Iris pigment epithelial cell (primary cell): ENCODE data around the gene PAN2.
"Not testable (repeated sequence)": the region's sequence is repeated elsewhere in the genome, so short reads cannot be mapped to it uniquely, and the experiment has no call there.

Experiments used
- DNase-seq: peaks from one replicate; pipeline ENCODE4 v3.0.0-alpha.2; 2011; ENCODE audit warnings: low read depth

PAN2 gene, protein sequence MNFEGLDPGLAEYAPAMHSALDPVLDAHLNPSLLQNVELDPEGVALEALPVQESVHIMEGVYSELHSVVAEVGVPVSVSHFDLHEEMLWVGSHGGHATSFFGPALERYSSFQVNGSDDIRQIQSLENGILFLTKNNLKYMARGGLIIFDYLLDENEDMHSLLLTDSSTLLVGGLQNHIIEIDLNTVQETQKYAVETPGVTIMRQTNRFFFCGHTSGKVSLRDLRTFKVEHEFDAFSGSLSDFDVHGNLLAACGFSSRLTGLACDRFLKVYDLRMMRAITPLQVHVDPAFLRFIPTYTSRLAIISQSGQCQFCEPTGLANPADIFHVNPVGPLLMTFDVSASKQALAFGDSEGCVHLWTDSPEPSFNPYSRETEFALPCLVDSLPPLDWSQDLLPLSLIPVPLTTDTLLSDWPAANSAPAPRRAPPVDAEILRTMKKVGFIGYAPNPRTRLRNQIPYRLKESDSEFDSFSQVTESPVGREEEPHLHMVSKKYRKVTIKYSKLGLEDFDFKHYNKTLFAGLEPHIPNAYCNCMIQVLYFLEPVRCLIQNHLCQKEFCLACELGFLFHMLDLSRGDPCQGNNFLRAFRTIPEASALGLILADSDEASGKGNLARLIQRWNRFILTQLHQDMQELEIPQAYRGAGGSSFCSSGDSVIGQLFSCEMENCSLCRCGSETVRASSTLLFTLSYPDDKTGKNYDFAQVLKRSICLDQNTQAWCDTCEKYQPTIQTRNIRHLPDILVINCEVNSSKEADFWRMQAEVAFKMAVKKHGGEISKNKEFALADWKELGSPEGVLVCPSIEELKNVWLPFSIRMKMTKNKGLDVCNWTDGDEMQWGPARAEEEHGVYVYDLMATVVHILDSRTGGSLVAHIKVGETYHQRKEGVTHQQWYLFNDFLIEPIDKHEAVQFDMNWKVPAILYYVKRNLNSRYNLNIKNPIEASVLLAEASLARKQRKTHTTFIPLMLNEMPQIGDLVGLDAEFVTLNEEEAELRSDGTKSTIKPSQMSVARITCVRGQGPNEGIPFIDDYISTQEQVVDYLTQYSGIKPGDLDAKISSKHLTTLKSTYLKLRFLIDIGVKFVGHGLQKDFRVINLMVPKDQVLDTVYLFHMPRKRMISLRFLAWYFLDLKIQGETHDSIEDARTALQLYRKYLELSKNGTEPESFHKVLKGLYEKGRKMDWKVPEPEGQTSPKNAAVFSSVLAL

DNA sequence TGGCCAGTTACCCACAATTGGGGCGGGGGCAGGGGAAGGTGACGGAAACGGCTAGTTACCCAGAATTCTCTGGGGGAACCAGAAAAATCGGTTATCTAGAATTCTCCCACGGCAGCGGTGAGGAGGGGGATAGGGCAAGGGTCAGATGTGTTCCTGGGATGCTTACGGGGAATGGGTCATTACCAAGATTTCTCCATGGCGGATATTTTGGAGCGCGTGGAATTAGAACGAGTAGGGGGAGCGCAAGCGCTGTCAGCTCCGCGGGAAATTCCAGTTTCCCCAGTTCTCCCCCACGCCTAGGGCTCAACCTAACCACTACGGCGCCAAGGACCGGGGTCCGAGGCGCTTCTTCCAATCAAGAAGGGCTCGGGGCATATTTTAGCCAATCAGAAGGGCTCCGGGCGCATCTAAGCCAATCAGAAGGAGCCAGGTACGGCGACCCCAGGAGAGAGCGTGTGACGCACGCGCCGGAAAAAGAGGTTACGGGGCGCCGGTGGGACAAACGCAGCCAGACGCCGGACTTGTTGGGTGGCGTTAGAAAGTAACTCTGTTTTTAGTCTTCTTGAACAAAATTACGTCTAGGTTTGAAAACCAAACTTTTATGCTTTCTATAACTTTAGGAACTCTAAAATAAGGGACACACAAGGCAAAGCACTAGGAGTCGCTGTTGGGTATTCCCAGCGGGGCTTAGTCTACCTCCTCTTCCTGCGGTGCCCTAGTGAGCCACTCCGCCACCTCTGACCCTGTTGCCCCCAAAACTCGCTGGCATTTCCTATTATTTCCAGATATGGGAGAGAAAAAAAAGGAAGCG, at the start of gene PAN2:
PAN2 (minus strand) TSS at position 322 of the 811 bp plus-strand sequence. CDS start 906 bp downstream, outside the sequence.
- peak; percentile 99 for DNase-seq

DNA sequence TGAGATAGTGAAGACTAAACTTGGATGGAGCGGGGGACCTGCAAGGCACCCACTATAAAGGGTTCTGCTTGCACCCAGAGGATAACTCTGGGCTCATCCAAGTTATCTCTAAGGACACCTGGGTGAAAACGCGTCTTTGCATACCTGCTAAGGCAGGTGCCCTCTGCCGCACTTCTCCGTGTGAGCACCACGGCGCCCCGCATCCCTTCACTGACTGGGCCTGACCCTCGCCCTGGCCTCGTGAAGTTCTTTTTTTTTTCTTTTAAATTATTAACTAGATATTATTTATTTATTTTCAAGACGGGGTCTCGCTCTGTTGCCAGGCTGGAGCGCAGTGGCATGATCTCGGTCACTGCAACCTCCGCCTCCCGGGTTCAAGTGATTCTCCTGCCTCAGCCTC, 48.8 kb upstream of the PAN2 start:
- DNase-seq = no peak

DNA sequence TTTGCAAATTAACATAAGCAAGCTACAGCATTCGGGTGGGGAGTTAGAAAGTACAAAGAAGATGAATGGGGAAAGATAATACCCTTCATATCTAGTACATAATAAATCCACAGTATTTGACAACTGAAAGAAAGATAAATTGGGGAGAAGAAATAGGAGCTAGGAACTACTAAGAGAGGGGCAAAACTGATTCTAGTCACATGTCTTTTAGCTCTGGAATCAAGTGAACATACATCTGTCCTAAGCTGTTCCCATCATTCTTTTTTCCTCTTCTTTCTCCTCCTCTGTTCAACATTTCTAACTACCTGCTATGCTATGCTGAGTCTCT, 44.2 kb upstream of the PAN2 start:
- DNase-seq = no peak

DNA sequence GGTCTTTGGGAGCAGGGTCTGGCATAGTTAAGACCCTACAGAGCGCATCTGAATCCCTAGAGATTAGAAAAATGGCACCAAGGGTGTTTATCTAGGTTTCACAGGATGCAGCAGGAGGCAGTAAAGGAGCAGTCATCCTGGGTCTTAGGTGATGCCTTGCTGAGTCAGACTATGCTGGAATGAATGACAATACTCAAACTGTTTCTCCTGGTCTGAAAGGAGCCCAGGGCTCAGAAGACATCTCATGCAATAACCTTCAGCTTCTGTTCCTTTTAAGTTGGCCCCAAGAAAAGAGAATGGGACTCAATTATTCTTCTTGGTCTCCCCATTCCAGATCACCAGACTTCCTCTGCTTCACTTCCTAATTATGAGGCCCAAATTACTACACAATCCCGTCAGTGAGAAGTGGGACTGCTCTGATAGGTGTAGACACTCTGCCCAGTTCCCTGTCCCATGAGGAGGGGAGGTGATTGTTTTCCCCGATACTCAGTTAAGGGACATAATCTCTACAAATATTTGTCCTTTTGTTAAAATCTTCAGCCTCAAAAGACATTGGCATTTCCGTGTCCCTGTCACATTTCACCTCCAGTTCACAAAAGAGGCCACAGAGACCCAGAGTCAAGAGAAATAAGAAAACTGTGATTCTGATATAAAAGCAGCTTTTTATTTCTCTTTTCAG, 43.6 kb upstream of the PAN2 start:
- DNase-seq = peak; percentile 66

DNA sequence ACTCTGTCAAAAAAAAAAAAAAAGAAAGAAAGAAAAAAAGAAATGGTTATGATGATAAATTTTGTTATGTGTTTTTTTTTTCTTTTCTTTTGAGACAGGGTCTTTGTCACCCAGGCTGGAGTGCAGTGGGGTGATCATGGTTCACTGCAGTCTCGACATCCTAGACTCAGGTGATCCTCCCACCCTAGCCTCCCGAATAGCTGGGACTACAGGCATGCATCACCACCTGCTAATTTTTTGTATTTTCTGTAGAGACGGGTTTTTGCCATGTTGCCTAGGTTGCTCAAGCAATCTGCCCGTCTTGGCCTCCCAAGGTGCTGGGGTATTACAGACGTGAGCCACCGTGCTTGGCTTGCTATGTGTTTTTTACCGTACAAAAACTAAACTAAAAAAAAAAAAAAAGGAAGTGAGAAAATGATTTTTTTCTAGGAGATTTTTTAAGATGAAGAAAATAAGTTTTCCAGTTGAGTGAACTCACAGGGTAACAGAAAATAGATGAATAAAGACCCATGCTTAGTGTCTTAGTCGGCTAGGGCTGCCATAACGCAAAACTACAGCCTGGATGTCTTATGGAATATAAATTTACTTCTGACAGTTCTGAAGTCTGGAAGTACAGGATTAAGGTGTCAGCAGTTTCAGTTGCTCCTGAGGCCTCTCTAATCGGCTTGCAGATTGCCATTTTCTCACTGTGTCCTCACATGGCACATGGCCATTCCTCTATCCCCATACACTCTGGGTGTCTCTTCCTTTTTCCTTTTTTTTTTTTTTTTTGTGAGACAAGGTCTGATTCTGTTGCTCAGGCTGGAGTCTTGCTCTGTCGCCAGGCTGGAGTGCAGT, 42.0 kb upstream of the PAN2 start:
- no peak for DNase-seq

DNA sequence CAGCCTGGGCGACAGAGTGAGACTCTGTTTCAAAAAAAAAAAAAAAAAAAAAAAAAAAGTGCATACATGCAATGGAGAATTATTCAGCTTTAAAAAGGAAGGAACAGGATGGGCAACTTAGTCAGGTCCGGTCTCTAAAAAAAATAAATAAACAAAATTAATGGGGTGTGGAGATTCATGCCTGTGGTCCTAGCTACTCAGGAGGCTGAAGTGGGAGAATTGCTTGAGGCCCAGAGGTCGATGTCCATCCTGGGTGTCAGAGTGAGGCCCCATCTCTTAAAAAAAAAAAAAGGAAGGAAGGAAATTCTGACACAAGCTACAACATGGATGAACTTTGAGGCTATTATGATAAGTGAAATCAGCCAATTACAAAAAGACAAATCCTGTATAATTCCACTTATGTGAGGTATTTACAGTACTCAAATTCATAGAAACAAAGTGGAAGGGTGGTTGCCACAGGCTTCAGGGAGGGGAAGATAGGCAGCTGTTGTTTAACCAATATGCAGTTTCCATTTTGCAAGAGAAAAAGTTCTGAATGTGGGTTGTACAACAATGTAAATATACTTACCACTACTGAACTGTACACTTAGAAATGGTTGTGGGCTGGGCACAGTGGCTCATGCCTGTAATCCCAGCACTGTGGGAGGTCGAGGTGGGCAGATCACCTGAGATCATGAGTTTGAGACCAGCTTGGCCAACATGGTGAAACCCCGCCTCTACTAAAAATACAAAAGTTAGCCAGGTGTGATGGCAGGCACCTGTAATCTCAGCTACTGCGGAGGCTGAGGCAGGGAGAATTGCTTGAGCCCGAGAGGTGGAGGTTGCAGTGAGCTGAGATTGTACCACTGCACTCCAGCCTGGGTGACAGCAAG, 41.2 kb upstream of the PAN2 start:
- DNase-seq = no peak

DNA sequence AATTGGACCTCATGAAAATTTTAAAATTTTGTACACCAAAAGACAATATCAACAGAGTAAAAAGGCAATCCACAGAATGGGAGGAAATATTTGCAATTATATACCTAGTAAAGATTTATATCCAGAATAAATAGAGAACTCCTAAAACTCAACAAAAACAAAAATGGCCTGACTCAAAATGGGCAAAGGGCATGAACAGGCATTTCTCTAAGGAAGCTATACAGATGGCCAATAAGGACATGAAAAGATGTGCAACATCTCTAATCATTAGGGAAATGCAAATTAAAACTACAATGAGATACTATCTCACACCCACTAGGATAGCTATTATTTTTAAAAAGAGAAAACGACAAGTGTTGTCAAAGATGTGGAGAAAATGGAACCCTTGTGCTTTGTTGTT, 39.7 kb upstream of the PAN2 start:
- no peak for DNase-seq

DNA sequence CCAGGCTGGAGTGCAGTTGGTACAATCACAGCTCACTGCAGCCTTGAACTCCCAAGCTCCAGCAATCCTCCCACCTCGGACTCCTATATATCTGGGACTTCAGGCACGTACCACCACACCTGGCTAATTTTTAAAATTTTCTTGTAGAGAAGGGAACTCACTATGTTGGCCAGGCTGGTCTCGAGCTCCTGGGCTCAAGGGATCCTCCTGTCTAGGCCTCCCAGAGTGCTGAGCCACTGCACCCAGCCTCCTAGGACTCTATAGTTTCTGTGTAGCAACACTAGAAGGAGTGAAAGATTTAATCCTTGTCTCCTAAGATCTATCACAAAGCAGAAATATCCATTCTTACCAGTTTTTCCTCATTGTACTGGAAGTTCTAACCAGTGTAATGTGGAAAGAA, 33.1 kb upstream of the PAN2 start:
- no peak for DNase-seq

DNA sequence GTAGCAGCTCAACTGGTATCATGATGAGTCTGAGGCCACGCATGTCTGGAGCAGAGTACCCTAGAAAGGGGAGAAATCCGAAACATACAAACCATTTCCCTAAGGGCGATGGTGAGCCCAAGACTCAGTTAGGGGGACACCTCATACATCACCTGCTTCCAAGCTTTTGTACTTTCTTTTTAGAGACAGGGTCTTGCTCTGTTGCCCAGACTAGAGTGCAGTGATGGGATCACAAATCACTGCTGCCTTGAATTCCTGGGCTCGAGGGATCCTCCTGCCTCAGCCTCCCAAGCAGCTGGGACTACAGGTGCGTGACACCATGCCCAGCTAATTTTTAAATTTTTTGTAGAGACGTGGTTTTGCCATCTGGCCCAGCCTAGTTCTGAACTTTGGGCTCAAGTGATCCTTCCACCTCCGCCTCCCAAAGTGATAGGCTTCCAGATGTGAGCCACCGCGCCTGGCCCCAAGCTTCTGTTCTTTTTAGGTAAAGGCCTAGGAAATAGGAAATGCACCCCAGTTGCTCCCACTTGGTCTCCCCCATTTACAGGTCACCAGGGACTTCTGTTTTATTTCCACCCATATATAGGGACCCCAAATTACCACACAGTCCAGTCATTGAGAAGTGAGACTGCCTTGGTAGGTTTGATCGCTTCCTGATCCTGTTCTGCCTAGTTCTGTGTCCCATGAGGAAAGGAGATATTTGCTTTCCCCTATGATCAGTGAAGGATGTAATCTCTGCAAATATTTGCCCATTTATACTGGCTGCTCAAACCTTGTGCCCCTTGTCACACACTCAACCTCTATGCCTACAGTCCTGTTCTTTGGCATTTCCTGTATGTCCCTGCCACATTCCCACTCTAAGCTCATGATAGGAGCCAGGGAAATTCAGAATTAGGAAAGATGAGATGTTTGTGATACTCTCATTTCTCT, 28.6 kb upstream of the PAN2 start, which contains the start of gene APOF:
APOF (minus strand) TSS at position 728 of the 930 bp plus-strand sequence; CDS start at position 616, 112 bp downstream.
- no peak for DNase-seq

DNA sequence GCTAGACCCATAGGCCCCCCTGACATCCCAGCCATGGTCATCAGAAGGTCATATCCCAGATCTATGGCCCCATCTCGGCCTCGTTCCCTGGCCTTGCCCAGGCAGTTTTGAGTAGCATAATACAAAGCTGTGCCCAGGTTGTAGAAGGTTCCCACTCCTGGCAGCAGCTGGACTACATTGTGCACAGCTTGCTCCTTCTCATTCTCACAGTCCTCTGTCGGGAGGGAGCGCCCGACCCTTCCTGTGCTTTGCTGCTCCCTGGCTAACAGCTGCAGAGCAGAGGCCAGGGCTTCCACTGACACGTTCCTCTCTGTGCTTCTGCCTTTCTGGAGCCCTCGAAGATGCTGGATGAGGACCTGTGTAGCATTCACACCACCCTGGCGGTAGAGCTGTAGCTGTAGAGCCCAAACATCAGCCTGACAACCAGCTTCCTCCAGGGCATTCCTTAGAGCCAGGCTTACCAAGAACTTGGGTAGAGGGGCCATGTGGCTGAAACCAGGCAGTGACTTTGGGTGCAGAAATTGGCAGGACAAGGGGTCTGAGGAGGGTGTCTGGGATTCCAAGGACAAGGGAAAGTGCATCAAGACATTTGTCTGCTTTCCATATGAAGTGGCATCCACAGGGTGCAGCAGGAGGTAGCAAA, 27.8 kb upstream of the PAN2 start:
- DNase-seq = no peak

DNA sequence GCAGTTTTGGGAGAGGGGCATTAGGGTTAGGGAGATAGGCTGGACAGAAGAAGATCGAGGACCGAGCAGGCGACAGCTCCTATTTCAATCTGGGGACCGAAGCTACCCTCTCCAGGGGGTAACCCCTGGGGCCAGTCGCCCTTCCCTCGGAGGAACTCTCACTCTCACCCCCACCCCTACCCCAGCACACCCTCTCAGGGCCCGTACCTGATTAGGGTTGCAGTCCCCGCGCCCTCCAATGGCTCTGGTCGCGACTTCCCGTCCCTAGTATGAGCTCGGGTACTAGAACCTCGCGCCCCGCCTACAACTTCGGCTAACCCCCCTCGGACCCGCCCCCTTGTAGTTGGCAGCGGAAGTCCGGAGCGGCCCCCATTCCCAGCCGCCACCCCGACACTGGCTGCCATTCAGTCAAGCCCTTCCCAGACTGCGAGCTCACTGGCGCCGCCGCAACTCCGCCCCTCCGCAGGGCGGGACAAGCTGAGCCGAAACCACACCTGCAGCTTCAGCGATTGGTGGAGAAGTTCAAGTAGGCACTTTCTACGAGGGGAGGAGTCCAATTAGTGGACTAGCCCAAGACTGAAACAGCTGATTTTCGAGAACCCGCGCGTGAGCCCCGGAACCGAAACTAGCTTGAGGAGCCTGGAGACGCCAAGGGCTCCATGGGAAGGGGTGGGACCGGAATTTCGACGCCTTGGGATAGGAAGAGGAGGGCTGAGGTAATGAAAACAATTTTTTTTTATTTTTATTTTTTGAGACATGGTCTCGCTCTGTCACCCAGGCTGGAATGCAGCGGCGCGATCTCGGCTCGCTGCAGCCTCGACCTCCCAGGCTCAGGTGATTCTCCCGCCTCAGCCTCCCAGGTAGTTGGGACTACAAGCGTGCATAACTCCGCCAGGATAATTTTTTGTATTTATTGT, 26.3 kb upstream of the PAN2 start, which contains the start of gene STAT2:
STAT2 (minus strand) TSS at position 257 of the 917 bp plus-strand sequence. CDS start 3,536 bp downstream, outside the sequence.
- DNase-seq = peak; percentile 100

DNA sequence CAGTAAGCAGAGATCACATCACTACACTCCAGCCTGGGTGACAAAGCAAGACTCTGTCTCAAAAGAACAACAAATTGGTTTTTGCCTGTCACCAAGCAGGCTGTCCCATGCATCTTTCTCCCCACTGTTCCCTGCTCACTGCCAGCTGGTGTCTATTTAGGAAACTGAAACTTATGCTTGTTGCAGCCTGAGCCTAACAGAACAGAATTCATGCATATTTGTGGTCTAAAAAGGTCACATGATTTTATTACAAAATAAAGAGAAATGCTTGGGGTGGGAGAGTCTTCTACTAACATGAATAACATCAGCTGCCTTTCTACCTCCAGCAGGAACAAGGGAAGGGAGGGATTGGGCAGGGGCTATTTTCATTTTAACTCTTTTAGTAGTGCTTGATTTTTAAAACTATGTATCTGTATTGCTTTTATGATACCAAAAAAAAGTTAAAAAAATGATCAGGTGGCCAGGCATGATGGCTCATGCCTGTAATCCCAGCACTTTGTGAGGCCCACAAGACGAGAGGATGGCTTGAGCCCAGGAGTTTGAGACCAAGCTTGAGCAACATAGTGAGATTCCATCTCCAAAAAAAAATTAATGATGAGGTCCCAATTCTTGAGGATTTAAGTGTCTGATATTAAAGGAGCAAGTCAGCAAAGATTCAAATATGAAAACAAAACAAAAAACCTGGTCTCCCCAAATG, 25.2 kb upstream of the PAN2 start:
- peak; percentile 88 for DNase-seq

DNA sequence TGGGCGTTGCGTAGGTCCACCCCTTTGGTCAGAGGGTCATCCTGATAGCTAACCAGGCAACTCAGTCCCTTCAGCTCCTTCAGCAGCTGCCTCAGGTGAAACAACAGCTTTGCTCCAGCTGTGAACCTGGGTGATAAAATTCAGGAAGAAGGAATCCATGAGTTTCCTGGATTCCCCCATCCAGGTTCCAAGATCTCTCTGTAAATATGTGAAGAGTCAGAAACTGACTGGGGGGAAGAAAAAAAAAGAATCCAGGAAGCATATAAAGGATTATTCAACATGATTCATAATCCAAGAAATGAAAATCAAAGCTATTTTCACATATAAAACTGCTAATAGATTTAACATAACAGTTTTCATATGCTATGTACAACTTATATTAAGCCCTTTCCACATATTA, 17.5 kb upstream of the PAN2 start:
- no peak for DNase-seq

DNA sequence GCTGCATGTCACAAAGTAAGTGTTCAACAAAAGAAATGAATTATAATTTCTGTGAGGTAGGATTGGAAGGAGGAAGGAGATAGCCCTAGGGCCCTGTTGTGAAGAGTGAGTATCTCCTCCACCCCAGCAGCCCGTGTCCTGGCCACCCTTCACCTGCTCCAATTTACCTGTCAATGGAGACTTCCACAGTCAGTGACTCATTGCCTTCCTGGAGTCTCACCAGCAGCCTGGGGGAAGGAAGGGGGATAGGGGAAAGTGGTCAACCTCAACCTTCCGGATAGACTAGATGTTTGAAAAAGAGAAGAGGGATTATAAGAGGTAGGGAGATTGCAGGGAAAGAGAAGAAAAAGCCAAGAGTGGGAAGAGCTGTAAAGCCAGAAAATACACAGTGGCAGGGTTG, 16.9 kb upstream of the PAN2 start:
- DNase-seq = no peak

DNA sequence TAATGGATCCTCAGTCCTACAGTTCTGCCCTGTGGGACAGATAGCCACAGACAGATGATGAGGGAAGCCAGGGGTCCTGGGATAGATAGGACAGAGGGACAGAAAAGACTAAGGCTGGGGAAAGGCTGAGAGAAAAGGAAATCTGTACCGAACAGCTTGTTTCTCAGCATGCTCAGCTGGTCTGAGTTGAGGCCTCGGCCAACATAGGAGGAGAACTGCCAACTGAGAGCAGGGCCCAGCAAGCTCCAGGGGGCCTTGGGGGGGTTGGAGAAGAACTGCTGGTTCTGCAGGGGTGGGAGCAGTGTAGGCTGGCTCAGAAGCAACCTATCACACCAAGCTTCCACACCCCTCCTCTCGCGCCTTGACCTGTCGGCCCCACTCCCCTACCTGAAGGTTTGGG, 15.0 kb upstream of the PAN2 start:
- DNase-seq = no peak

DNA sequence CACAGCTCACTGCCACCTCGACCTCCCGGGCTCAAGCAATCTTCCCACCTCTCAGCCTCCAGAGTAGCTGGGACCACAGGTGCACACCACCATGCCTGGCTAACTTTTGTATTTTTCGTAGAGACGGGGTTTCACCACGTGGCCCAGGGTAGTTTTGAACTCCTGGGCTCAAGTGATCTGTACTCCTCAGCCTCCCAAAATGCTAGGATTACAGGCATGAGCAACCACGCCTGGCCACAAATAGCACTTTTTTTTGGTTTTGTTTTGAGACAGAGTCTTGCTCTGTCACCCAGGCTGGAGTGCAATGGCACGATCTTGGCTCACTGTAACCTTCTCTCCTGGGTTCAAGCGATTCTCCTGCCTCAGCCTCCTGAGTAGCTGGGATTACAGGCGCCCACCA, 13.5 kb upstream of the PAN2 start:
- DNase-seq = not testable (repeated sequence)
